Smooth muscle cell (in vitro differentiated cells): ENCODE results near the gene PRUNE2. TPM values are rescaled to one million over a fixed set of nuclear protein-coding genes. Genes with fewer than 3 reads are reported as not detected.

Experiments used
- DNase-seq: peaks from one replicate; lab custom pipeline; 2025; ENCODE audit not compliant: unreplicated experiment; lab: John Stamatoyannopoulos, UW
- H2AFZ ChIP-seq: fragments of 200-600 bp; sonication (generic); 2 replicates; pipeline ENCODE4 v1.6.0; 2016; ENCODE audit warnings: antibody characterized with exemption, low read depth, mild to moderate bottlenecking
- H3F3A ChIP-seq: fragments of 200-600 bp; sonication (generic); 2 replicates; pipeline ENCODE4 v1.6.0; 2017; ENCODE audit warnings: antibody characterized with exemption, low read depth
- H3K27ac ChIP-seq: fragments of 200-600 bp; sonication (generic); 2 replicates; pipeline ENCODE4 v1.5.1; 2016; ENCODE audit warnings: low read depth, mild to moderate bottlenecking
- H3K27me3 ChIP-seq: fragments of 200-600 bp; sonication (generic); 2 replicates; pipeline ENCODE4 v1.6.1; 2016; ENCODE audit warnings: low read depth, mild to moderate bottlenecking
- H3K36me3 ChIP-seq: fragments of 200-600 bp; sonication (generic); 2 replicates; pipeline ENCODE4 v1.5.1; 2016; ENCODE audit warnings: low read depth
- H3K4me1 ChIP-seq: fragments of 200-600 bp; sonication (generic); 2 replicates; pipeline ENCODE4 v1.5.1; 2016; ENCODE audit warnings: low read depth
- H3K4me2 ChIP-seq: fragments of 200-600 bp; sonication (generic); 2 replicates; pipeline ENCODE4 v1.6.0; 2016; ENCODE audit warnings: mild to moderate bottlenecking
- H3K4me3 ChIP-seq: fragments of 200-600 bp; sonication (generic); 2 replicates; pipeline ENCODE4 v1.5.1; 2016; ENCODE audit warnings: mild to moderate bottlenecking
- H3K79me2 ChIP-seq: fragments of 200-600 bp; sonication (generic); 2 replicates; pipeline ENCODE4 v1.6.0; 2016; ENCODE audit warnings: low read depth, mild to moderate bottlenecking
- H3K9ac ChIP-seq: fragments of 200-600 bp; sonication (generic); 2 replicates; pipeline ENCODE4 v1.6.0; 2016; ENCODE audit warnings: low read depth
- H3K9me3 ChIP-seq: fragments of 200-600 bp; sonication (generic); replicated peaks from 2 replicates; pipeline ENCODE4 v1.5.1; 2016; ENCODE audit warnings: low read depth
- H4K20me1 ChIP-seq: fragments of 200-600 bp; sonication (generic); 2 replicates; pipeline ENCODE4 v1.6.0; 2016; ENCODE audit warnings: low read depth
- CTCF ChIP-seq: fragments of 200-600 bp; sonication (generic); IDR thresholded peaks from 2 replicates; pipeline ENCODE4 v1.5.1; 2017; ENCODE audit warnings: borderline replicate concordance, mild to moderate bottlenecking, antibody characterized with exemption; ENCODE audit not compliant: insufficient read depth, poor library complexity, severe bottlenecking
- WGBS: methylation state at CpG from one replicate; pipeline ENCODE4 v1.1.7; 2016; ENCODE audit warnings: low lambda C conversion rate; 5-methylcytosine and 5-hydroxymethylcytosine counted together
- polyA plus RNA-seq: library from polyadenylated mRNA; unstranded; fragments of >200 nt; fragmentation: Nextera tagmentation; extraction: Ambion mirVana; gene quantifications from 2 replicates; pipeline ENCODE4 v1.2.1, GENCODE V29; 2016
- total RNA-seq: library from RNA; depleted of rRNA; stranded (reverse); fragments of >200 nt; gene quantifications from 2 replicates; pipeline ENCODE4 v1.2.3, GENCODE V29; 2014

The PRUNE2 gene
- total and polyA plus RNA-seq, 2 experiments from 2014 or later, result 0.79 to 1.9 TPM

- H3K4me3 ChIP-seq, result no peak overlapping the region
- TF ChIP-seq CTCF, result no peak
- H3K4me2 ChIP-seq, result peak overlapping the region; percentile 13
- H3K79me2 ChIP-seq, result no peaks in the 10 kb centered on the region
- H3K27ac ChIP-seq, result peak overlapping the region; percentile 75
- no peak overlapping the region for H2AFZ ChIP-seq
- H3K27me3 ChIP-seq, result peaks cover 5% of the 10 kb centered on the region
- no peaks in the 10 kb centered on the region for H3K9me3 ChIP-seq
- H3K9ac ChIP-seq, result no peak overlapping the region
- no peak for DNase-seq
- 24% methylated on average over 3 of the region's 3 CpGs for WGBS
- no peaks in the 10 kb centered on the region for H3K36me3 ChIP-seq
- no peaks in the 10 kb centered on the region for H3F3A ChIP-seq
- H3K4me1 ChIP-seq, result no peaks in the 10 kb centered on the region
- H4K20me1 ChIP-seq, result no peaks in the 10 kb centered on the region
Measured at GRCh38 chr9:76732341-76732958, 173.5 kb downstream of the PRUNE2 start.

- TF ChIP-seq CTCF, result no peak
- no peaks in the 10 kb centered on the region for H3F3A ChIP-seq
- WGBS, result 85% methylated on average over 6 of the region's 6 CpGs
Measured at GRCh38 chr9:76730801-76731200, 175.1 kb downstream of the PRUNE2 start.

GRCh38 chr9:76729980-76730737, 175.8 kb downstream of the PRUNE2 start:
- Histone ChIP-seq H3K4me1 (no peaks in the 10 kb centered on the region), H2AFZ (no peak overlapping the region), H3K27ac (no peak overlapping the region), H3K79me2 (no peaks in the 10 kb centered on the region), H3K36me3 (no peaks in the 10 kb centered on the region), H3K9me3 (no peaks in the 10 kb centered on the region), H3K27me3 (no peaks in the 10 kb centered on the region), H3K4me3 (no peak overlapping the region), H4K20me1 (no peaks in the 10 kb centered on the region), H3K9ac (no peak overlapping the region), H3F3A (no peaks in the 10 kb centered on the region), H3K4me2 (no peak overlapping the region)
- no peak for DNase-seq
- 95% methylated on average over 8 of the region's 8 CpGs for WGBS
- no peak for TF ChIP-seq CTCF

More at GRCh38 chr9:76730801-76731200, 175.1 kb downstream of the PRUNE2 start:
- H4K20me1 ChIP-seq, result no peaks in the 10 kb centered on the region
- no peaks in the 10 kb centered on the region for H3K36me3 ChIP-seq
- no peak overlapping the region for H2AFZ ChIP-seq
- no peak overlapping the region for H3K9ac ChIP-seq
- no peak overlapping the region for H3K4me2 ChIP-seq
- H3K79me2 ChIP-seq, result no peaks in the 10 kb centered on the region
- DNase-seq, result no peak
- H3K9me3 ChIP-seq, result no peaks in the 10 kb centered on the region
- no peaks in the 10 kb centered on the region for H3K4me1 ChIP-seq
- no peak overlapping the region for H3K4me3 ChIP-seq
- H3K27me3 ChIP-seq, result no peaks in the 10 kb centered on the region
- no peak overlapping the region for H3K27ac ChIP-seq
